NCI-H1694 treated with DMSO at 0.1 percent for 48 hours (cell line): ENCODE results near the gene IARS2.
"Not testable (repeated sequence)": the region's sequence is repeated elsewhere in the genome, so short reads cannot be mapped to it uniquely, and the experiment has no call there.

Experiments used
- DNase-seq: peaks from one replicate; lab custom pipeline; 2025; lab: John Stamatoyannopoulos, UW

The IARS2 gene

DNA sequence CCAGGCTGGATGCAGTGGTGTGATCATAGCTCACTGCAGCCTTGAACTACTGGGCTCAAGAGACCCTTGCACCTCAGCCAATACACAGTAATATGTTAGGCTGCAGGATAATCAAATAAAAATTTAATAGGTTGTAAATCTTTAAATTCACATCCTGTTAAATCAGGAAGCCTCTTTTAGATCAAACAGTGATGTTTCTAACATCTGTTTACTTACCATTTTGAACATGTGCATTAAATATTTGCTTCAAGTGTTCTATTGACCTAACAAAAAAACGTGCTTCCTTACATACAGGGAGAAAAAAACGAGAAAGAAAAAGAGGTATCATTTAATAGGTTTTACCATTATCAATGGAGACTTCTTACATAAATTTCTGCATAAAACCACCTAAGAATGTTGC is 70.6 kb downstream of the IARS2 start:
- DNase-seq: no peak

GRCh38 chr1:220166853-220167252 is 72.9 kb downstream of the IARS2 start:
- DNase-seq: no peak

DNA sequence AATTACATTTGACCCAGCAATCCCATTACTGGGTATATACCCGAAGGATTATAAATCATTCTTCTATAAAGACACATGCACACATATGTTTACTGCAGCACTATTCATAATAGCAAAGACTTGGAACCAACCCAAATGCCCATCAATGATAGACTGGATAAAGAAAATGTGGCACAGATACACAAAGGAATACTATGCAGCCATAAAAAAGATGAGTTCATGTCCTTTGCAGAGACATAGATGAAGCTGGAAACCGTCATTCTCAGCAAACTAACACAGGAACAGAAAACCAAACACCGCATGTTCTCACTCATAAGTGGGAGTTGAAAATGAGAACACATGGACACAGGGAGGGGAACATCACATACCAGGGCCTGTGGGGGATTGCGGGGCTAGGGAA is 76.0 kb downstream of the IARS2 start:
- DNase-seq: not testable (repeated sequence)

DNA sequence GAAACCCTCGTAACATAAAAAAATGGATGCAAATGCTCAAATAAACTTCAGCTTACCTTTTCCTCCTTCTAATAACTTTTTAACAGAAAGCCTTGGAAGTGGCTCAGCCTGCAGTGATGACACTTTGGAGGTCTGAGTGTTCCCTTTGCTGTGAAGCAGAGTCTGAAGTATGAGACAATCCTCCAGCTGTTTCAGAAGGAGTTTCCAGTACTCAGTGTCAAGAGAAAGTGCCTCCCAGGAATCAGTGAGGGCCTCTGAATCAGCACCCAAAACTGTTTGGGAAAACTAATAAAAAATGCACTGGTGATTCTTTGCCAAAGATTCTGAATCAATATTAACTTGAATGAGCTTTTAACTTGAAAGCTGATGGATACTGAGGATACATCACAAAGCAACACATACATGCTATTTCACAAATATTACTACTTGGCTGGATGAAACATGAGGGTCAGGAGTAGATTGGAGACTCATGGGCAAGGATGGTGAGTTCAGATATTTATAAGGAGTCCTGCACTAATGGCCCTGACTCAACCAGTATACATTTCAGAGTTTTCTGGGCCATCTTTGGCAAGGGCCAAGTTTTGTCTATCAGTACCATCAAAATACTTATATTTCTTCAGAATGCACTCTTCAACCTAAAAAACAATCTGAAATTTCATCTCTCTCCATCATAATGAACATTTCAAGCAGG is 77.0 kb downstream of the IARS2 start:
- DNase-seq: no peak

DNA sequence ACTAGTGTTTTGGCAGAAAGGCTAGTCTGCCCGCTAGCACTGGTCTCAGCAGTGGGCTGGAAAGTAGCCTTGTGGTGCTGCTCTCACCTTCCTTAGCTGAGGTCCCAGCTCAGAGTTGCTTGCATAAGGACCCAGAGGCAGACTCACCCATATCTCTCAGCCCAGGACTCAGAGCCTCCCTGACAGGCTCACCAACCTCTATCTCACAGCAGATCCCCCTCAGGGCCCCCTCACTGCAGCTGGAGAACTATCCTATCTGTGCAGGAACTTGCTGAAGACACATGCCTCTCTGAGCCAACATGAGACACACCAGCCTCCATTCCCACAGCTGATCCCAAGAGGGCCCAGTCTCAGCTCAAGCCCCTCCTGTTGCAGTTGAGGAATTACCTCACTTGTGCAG is 82.6 kb downstream of the IARS2 start:
- DNase-seq: no peak

- DNase-seq: no peak
Observed at GRCh38 chr1:220182111-220182510, 88.2 kb downstream of the IARS2 start.

DNA sequence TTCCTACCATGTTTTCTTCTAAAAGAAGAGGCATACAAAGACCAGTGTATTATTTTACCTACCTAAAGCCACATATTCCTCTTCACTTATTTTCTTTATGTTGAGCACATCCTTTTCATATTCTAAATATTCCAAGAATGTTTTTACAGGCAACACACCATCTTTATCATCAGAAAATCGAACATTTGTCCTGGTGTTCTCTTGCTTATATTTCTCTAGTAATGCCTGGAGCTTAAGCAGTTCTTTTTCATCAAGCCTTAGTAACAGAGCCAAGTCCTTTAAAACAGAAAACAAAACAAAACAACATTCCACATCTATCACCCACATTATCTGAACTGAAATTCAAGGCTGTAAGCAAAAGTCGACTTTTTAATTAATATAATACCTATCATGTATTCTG is 88.7 kb downstream of the IARS2 start:
- DNase-seq: no peak

DNA sequence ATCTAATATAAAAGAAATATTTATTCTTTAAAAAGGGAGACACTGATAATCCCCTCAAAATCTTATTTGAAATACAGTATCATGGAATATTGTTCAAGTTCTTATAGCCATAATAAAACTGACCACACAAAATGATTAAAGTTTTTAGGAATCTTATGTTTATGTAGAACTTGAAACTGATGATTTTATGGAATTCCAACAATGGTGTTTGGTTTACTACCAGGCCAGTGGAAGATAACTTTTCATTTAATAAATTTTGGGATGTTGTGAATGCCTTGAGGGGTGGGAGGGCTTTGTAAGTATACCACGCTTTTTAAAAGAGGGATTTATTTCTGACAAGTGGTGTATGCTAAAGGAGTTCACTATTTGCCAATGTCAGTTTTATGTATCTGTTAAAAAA is 90.6 kb downstream of the IARS2 start:
- no peak for DNase-seq

- DNase-seq: no peak
Observed at GRCh38 chr1:220186752-220187151, 92.8 kb downstream of the IARS2 start.

DNA sequence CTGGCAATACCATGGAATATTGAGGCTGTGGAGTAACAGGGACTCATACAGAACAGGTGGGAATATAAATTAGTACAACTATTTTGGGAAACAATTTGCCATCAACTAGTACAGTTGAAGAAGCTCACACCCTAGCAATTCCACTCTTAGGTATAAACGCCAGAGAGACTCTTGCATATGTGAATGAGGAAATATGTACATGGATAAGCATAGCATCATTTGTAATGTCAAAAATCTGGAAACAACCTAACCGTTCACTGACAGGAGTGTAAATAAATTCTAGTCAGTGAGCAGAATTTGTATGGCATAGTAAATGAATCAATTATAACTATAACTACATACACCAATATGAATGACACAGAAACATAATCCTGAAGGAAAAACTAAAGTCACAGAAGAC is 94.6 kb downstream of the IARS2 start:
- DNase-seq: no peak

DNA sequence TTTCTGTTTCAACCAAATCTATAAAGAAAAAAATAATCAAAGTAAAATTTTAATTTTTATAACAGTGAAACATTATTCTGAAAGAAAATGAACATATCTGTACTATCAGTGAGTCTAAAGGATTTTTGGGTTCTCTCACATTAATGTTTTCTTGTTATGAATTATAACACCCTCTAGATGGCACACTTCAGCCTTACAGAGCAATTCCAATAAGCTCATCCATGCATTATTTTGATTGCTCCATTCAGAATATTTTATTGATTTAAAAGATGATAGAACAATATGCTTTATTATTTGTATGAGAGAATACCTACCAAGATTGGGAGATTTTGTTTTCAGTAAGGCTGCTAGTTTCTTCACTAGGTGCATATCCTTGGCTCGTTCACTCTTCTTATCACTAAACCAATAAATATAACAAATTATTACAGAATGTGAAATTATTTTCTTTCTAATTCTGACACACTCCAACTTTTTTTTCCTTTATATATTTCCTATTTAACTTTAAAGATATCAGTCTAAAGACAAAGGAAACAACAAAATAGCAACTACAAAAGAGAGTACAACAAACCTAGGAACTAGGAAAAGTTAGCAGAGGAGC is 95.9 kb downstream of the IARS2 start:
- peak; percentile 69 for DNase-seq

GRCh38 chr1:220195701-220196100 is 101.8 kb downstream of the IARS2 start:
- no peak for DNase-seq
